Muscle of back (tissue), 11 donors: ENCODE measurements around the gene OPA1. TPM values are rescaled to one million over a fixed set of nuclear protein-coding genes. Genes with fewer than 3 reads are reported as not detected.

Source experiments
- DNase-seq, 3 donors: peaks; one replicate each; pipeline versions ENCODE4 v3.0.0 to v3.0.0-alpha.2; 2013
- polyA plus RNA-seq, 10 donors: library from polyadenylated mRNA; unstranded; fragments of 120-200 nt; gene quantifications; one replicate each; pipeline ENCODE4 v1.2.1, GENCODE V29; 2013; ENCODE audit not compliant: insufficient read length in 10 of 10

Gene OPA1
- polyA plus RNA-seq, 10 donors, result 38.8 to 56.5 (median 46.4) TPM

DNA sequence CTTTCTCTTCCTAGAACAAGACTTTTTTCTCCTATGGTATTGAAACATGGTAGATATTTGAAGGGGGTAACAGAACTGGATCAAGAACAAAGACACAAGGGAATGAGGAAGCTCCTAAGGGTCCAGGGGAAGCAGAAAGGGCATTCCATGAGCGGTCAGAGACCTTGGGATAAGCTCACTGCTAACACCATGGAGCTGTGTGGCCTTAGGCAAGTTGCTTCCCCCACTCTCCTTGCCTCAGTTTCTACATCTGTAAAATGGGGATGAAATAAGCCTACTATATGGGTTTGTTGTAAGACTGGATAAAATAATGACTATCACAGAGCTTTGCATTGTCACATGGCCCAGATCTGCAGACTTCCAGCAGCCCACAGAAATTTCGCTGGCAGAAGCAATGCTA is 139.8 kb downstream of the OPA1 start:
- DNase-seq, result no peak

DNA sequence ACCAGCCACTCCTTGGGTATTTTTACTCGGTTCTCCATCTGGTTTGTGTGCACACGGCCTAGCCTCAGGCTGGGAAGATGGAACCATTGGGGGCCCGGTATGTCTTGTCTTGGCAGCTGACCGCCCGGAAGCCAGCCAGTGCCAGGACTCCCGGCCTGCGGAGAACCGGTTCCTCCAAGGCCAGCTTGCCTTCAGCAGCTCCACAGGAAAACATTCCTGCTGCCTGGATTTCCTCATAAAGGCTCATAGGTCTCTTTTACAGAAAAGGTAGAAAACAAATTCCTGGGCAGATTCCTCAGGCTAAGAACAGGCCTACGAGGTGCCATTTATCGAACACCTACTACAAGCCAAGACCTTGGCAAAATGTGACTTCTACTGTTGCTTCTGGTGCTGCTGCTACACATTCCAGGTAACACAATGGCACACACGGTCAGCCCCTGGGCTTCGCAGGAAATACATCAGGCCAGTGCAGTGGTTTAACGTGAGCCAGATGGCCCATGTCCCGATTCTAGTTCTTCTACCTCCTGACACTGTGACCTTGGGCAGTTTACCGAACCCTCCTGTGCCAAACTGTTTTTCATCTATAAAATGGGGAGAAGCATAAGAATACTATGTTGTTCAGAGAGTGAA is 141.8 kb downstream of the OPA1 start:
- no peak for DNase-seq

DNA sequence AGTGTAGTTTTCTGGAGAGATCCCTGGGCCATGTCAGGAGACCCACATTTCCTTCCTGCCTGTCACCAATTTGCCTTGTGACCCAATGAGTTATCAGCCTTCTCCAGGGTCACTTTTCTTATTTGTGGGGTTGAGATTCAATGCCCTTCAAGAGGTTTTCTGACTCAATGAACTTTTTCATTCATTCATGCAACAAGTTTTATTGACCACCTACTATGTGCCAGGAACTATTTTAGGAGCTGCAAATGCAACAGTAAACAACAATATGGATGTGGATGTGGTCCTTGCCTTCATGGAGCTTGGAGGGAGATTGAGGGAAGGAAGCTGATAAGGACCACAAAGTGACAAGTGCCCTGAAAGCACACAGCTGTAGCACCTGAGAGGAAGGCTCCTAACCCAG is 142.8 kb downstream of the OPA1 start:
- no peak for DNase-seq

DNA sequence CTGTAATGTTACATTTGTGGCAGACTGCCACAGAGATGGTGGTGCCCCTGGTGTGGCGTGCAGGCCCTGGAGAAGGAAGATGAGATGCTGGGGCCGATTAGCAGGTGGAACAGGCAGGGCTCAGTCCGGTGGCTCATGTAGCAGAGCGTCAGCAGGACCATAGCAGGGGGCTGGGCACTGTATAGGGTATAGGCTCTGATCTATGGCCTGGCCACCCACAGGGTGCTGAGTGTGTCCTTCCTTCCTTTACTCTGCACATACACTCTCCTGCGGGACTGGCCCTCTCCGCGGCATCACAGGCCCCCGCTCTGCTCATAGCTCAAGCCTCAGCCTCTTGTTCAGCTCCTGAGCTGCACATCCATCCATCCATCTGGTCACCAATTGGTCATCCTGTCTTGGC is 143.6 kb downstream of the OPA1 start:
- DNase-seq, result no peak

DNA sequence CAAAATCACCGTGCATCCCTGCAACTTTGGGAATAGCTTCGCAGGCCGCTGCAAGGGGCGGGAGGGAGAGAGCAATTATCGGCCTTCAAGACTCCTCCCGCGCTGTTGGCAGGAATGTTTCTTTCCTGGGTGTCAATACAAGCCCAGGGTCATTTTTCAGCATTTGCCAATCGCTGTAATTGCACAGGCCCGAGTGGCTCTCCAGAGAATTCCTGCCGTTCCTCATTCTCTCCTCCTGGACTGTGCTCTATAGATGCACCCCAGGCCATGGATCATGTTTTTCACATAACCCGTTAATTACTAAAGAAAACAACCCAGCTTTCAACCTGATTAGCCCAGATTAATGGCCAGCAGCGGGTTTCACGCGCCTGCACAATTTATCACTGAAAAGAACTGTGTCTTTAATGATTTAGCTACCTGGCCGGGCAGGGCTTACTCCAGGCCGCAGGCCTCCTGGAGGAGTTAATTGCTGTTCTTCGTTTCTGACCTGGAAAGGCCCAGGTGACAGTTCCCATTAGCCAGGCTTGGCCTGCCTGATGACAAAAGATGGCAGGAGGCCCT is 144.3 kb downstream of the OPA1 start:
- no peak for DNase-seq

DNA sequence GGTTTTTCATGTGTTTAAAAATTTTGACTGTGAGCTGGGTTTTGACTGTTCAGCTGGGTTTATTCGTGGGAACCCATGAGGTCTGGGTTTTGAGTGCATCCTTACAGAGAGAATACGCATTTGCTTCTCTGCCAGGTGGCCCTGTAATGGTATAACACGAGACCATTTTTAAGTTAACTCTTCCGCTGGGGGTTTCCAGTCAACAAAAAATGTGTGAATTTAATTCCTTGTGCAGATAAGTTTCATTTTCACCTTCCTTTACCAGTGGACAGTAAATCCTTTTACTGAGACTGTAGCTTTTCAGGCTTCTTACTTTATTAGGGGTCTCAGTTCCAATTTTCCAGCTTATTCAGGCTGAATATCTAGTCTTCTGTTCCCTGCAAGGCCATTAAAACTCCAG is 149.6 kb downstream of the OPA1 start:
- DNase-seq, result no peak

DNA sequence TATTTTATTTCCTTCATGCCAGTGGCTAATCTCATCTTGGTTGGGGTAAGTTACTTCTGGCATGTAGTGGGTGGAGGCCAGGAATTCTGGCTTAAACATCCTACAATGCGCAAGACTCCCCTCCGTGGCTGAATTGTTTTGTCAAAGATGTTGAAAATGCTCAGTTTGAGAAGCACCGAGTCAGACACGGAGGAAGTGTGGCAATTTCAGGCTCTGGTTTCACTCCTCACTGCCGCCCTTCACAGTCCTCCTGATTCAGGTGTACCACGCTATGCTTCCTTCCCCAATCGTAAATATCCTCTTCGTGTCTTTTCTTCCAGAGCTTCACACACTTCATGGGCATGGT is 150.7 kb downstream of the OPA1 start:
- no peak for DNase-seq

DNA sequence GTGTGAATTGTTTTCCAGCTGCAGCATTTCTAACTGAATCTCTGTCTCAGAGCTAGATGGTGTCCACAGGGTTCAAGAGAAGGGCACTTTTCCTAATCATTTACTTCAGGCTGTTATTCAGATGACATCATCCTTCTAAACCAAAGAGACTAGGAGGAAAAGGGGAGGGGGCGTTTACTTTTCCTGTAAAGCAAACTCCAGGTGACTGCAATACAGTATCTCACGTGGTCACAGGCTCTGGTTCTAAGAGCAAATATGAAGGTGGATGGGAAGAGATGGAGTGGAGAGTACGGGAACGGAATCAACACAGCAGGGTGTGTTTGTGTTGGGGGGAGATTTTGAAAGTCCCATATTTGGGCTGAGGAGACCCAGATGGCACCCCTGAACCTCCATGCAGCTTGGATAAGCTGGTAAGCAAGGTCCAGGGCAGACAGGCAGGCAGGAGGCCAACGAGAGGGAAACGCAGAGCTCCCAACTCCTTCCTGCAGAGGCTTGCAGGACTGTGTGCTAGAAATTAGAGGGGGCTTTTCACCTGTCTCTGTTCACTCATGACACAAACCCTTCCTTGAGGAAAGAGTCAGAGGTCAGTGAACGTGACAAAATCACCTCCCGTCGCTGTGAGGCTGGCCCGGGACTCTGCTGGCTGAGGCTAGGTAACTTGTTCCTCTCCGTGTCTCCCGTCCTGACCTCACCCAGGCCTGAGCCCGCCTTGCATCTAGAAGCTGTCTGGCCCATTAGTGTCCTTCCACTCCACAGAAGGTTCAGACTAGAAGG is 151.2 kb downstream of the OPA1 start:
- no peak for DNase-seq

DNA sequence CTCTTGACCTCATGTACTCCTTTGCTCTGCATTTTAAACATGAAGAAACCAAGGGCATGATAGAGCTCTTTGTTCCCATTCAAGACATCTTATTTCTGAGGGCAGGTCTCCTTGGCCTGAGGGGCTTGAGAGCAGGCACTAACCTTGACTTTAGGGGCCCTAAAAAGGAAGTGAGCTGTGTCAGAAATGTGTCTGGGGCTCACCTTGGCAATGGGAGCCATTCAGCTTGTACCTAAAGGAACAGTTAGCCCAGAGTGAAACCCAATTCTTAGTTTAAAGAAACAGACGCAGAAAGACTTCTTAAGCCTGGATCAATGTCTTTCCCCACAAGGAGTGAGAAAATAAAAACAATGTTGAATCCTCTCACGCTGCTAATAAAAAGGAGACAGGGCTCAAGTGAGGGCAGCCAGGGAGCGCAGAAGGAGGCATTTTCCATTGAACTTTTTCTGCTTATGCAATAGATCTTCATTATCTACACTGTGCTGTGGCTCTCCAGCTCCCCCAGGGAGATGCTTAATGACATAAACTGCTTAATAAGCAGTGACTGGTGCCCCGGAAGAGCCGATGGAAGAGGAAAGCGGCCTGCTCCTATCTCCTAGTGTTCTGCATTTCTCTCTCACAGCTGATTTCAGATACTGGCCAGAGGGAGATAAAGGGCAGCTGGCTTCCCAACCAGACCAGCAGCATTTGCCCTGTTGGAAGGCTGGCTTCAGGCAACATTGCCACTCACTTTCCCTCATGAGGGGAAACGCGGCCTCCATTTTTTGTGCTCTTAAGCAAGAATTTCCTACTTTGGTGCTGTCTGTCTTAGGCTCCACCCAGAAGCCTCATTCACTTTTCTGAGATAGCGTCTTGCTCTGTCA is 152.0 kb downstream of the OPA1 start:
- DNase-seq, result peak in 1 of 3 donors; percentile 11

DNA sequence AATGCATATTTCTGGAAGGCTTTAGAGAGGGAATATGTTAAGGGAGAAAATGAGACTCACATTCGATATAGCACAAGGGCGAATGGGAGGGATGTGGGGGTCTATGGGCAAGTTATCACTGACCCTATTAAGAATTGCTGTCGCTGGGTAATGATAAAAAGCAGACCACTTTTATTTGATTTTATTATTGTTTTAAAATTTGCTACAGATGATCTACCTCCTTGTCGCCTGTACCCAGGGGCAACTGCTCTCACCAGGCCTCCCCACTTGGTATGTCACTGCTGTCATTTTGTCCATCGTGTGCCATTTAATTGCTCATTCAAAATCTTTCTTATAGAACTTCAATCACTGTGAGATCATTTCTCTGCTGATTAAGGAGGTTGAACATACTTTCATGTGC is 153.8 kb downstream of the OPA1 start:
- no peak for DNase-seq

Other genes with a start within 250 kb of the OPA1 start
- 1 to 10 TPM in 1 of 10 donors, under 1 TPM in 9; 0.15 to 1.1 (median 0.47) TPM for gene ATP13A5, start 214.5 kb upstream of the OPA1 start, polyA plus RNA-seq
- 1 to 10 TPM in 6 of 10 donors, under 1 TPM in 4; 0.31 to 3.5 (median 1.2) TPM for gene ATP13A4, start 38.3 kb upstream of the OPA1 start, polyA plus RNA-seq